Kidney epithelial cell (primary cell): ENCODE results near the gene TMEM181. TPM values are rescaled to one million over a fixed set of nuclear protein-coding genes. Genes with fewer than 3 reads are reported as not detected.

Experiments used
- DNase-seq: peaks from one replicate; pipeline ENCODE4 v3.0.0-alpha.2; 2010; ENCODE audit warnings: low read depth
- H3K27me3 ChIP-seq: 2 replicates; pipeline ENCODE4 v1.6.0; 2011; ENCODE audit warnings: low read length; ENCODE audit not compliant: control insufficient read depth, insufficient read depth
- H3K36me3 ChIP-seq: 2 replicates; pipeline ENCODE4 v1.5.1; 2011; ENCODE audit warnings: low read length; ENCODE audit not compliant: control insufficient read depth, insufficient read depth
- H3K4me3 ChIP-seq: 2 replicates; pipeline ENCODE4 v1.5.1; 2011; ENCODE audit warnings: low read depth, mild to moderate bottlenecking, control low read depth, low read length
- total RNA-seq: library from RNA; depleted of rRNA; stranded (reverse); fragments of >200 nt; gene quantifications from 2 replicates; pipeline ENCODE4 v1.2.3, GENCODE V29; 2015
- TF ChIP-seq, protein P1 (sequence below): IDR thresholded peaks from 2 replicates; pipeline ENCODE4 v1.5.1; 2011; ENCODE audit warnings: mild to moderate bottlenecking, moderate library complexity, low read length, control low read depth, inconsistent platforms; ENCODE audit not compliant: insufficient read depth, poor library complexity, severe bottlenecking

Gene TMEM181
- total RNA-seq, 1 donor from 2014 or later, result 22.1 TPM

DNA sequence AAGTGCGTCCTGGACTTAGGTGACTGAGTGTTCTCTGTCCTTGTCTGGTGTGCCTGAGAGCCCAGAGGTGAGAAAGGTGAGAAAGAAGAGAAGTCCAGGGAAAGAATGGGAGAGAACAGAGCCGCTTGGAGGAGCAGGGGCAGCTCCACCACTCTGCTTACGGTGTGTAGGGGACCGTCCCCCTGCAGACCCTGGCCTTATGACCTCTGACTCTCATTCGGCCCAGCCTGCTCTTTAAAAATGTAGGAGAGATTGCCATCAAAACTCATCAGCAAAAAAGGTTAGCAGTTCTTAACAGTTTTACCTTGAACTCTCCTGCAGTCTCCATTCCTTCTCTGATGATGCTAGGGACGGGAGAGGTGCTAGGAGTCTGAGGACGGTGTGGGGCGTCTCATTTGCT lies 2.0 kb downstream of the TMEM181 start:
- no peak overlapping the region for H3K4me3 ChIP-seq
- TF ChIP-seq, protein P1, sequence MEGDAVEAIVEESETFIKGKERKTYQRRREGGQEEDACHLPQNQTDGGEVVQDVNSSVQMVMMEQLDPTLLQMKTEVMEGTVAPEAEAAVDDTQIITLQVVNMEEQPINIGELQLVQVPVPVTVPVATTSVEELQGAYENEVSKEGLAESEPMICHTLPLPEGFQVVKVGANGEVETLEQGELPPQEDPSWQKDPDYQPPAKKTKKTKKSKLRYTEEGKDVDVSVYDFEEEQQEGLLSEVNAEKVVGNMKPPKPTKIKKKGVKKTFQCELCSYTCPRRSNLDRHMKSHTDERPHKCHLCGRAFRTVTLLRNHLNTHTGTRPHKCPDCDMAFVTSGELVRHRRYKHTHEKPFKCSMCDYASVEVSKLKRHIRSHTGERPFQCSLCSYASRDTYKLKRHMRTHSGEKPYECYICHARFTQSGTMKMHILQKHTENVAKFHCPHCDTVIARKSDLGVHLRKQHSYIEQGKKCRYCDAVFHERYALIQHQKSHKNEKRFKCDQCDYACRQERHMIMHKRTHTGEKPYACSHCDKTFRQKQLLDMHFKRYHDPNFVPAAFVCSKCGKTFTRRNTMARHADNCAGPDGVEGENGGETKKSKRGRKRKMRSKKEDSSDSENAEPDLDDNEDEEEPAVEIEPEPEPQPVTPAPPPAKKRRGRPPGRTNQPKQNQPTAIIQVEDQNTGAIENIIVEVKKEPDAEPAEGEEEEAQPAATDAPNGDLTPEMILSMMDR, result no peak
- no peaks in the 10 kb centered on the region for H3K36me3 ChIP-seq
- H3K27me3 ChIP-seq, result no peaks in the 10 kb centered on the region
- no peak for DNase-seq

DNA sequence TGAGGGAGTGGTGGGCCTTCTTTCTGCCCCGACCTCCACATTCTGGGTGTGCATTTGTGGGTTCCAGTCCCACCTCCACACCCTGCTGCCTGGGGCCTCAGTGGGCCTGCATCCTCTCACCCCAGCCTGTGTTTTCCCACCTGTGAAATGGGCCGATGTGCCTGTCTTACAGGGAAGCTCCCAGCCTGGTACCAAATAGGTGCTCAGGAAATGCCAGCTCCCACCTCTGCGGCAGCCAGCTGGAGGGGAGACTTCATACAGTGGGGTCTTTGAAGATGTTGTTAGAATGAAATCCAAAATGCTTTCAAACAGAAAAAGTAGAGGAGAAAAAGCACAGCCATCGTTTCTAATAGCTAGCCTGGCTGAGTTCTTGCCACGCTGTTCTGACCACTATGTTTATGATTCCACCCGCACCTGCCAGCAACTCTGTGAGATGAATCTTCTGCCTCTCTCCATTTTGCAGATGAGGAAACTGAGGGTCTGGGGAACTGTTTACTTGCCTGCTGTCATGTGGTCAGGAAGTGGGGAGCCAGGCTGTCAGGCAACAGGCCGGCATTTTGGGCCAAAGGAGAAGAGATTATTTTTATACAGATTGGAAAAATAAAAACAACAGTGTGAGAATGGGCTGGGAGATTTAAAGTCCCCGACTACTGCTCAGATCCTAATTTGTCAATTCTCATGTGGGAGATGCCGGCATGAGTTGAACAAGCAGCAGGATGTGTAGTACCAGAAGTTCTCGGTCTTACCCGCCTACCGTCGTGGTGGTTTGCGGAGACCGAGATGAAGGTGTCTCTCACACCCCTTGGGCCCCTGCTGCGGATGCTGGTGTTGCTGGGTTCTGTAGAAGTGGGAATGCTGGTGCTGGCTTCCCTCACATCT lies 4.6 kb downstream of the TMEM181 start:
- Histone ChIP-seq H3K36me3 (no peaks in the 10 kb centered on the region), H3K27me3 (no peaks in the 10 kb centered on the region), H3K4me3 (no peak overlapping the region)
- no peak for DNase-seq
- TF ChIP-seq, protein P1, result no peak

- H3K27me3 ChIP-seq, result no peaks in the 10 kb centered on the region
- TF ChIP-seq, protein P1, result no peak
- DNase-seq, result no peak
- H3K4me3 ChIP-seq, result no peak overlapping the region
- no peaks in the 10 kb centered on the region for H3K36me3 ChIP-seq
Measured at GRCh38 chr6:158565122-158565429, 5.2 kb downstream of the TMEM181 start.

DNA sequence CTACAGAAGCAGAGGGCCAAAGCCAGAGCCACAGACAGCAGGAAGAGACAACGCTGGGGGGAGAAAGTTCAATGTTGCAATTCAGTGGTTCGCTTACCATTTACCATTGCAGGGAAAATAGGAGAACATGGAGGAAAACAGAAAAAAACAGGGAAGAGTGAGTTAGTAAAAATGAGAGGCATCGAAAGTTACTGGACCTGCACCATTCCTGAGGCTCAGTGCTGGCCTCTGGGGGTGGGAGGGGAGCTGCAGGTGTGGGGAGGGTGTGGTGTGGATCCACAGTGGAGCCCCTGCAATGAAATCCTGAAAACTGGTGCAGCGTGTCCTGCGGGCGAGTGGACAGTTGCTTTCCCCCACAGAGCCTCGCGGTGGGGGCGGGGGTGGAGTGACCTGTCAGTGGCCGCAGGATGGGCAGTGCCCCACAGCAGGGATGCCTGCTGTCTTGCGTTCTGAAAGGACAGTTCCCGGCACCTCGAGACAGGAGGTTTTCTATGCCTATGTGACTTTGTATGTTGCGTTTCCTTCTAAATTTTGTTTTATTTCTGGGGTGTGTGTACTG lies 5.7 kb downstream of the TMEM181 start:
- Histone ChIP-seq H3K4me3 (no peak overlapping the region), H3K27me3 (no peaks in the 10 kb centered on the region), H3K36me3 (no peaks in the 10 kb centered on the region)
- DNase-seq, result no peak
- TF ChIP-seq, protein P1, result peak; percentile 39

- Histone ChIP-seq H3K36me3 (no peaks in the 10 kb centered on the region), H3K4me3 (no peak overlapping the region), H3K27me3 (no peaks in the 10 kb centered on the region)
- TF ChIP-seq, protein P1, result no peak
- DNase-seq, result no peak
Measured at GRCh38 chr6:158566207-158566818, 6.4 kb downstream of the TMEM181 start.

GRCh38 chr6:158567152-158567551 lies 7.3 kb downstream of the TMEM181 start:
- no peak overlapping the region for H3K4me3 ChIP-seq
- H3K27me3 ChIP-seq, result no peaks in the 10 kb centered on the region
- no peaks in the 10 kb centered on the region for H3K36me3 ChIP-seq
- TF ChIP-seq, protein P1, result no peak
- DNase-seq, result no peak
